Body of pancreas (tissue), 4 donors: ENCODE measurements around the gene DEFB118.

Source experiments
- CTCF ChIP-seq, 7 experiments: fragments of 450-650 bp in 4 of 7; fragments of 200-600 bp in 3 of 7; sonication (generic) in 3 of 7; IDR thresholded peaks; one replicate each; pipeline ENCODE4 v1.5.1; 2016 to 2019; ENCODE audit warnings: antibody characterized with exemption in 7 of 7
- POLR2A ChIP-seq, 3 donors: fragments of 450-650 bp; IDR thresholded peaks; one replicate each; pipeline ENCODE4 v1.6.1; 2016; ENCODE audit warnings: antibody characterized with exemption in 3 of 3, mild to moderate bottlenecking in 2 of 3

- TF ChIP-seq POLR2A (IDR thresholded peaks at IDR 0.05) (no peak), CTCF (IDR thresholded peaks at IDR 0.05) (no peak)
These were observed 46.0 kb downstream of the DEFB118 start for GRCh38 chr20:31414381-31414780.
